ENCODE measurements around the gene NASP. TPM values are rescaled to one million over a fixed set of nuclear protein-coding genes. Genes with fewer than 3 reads are reported as not detected.

NASP gene
- total and polyA plus RNA-seq, 2 experiments from 2014 or later: 294 to 1,039 TPM

- no peak overlapping the region for H2AFZ ChIP-seq
- no peak overlapping the region for H3K4me2 ChIP-seq
- TF ChIP-seq ZNF462 (CRISPR knock-in tag; IDR thresholded peaks at IDR 0.05) (no peak), NANOG (IDR thresholded peaks at IDR 0.05; ENCODE audit: borderline replicate concordance) (no peak), JUNB (IDR thresholded peaks at IDR 0.05; ENCODE audit: unreplicated experiment) (no peak), CREB1 (CRISPR knock-in tag; IDR thresholded peaks at IDR 0.05; ENCODE audit: low read depth) (no peak), STAT1 (IDR thresholded peaks at IDR 0.05; ENCODE audit: unreplicated experiment) (no peak), EZH2phosphoT487 (IDR thresholded peaks at IDR 0.05; ENCODE audit: unreplicated experiment) (no peak), REST (IDR thresholded peaks at IDR 0.05; ENCODE audit: unreplicated experiment) (no peak), ETS1 (IDR thresholded peaks at IDR 0.05) (no peak), ZNF331 (CRISPR knock-in tag; IDR thresholded peaks at IDR 0.05; ENCODE audit: low read depth) (no peak), POLR2AphosphoS5 (IDR thresholded peaks at IDR 0.05; ENCODE audit: low read depth) (no peak), ZNF114 (CRISPR knock-in tag; IDR thresholded peaks at IDR 0.05) (no peak), CTCF (conservative IDR thresholded peaks at IDR 0.05; ENCODE audit: low read depth in 2 of 2) (no peak), EZH2 (IDR thresholded peaks at IDR 0.05; ENCODE audit: low read depth, unreplicated experiment) (no peak)
- H3F3A ChIP-seq (replicated peaks; ENCODE audit: low read depth): no peaks in the 10 kb centered on the region
- peaks cover 22% of the 10 kb centered on the region for H4K20me1 ChIP-seq (replicated peaks; ENCODE audit: insufficient read depth)
- H3K27me3 ChIP-seq (ENCODE audit: insufficient read depth): no peaks in the 10 kb centered on the region
- Mint-ChIP-seq H3K27ac (no peak overlapping the region), H3K4me3 (no peak overlapping the region), H3K9me3 (no peaks in the 10 kb centered on the region; the same call in 2 of the 3 replicates), H3K27me3 (ENCODE audit: insufficient read depth, low read depth, poor library complexity) (no peaks in the 10 kb centered on the region), H3K4me1 (no peaks in the 10 kb centered on the region), H3K36me3 (ENCODE audit: low read depth) (peaks cover 47% of the 10 kb centered on the region)
- peaks cover 30% of the 10 kb centered on the region for H3K36me3 ChIP-seq (ENCODE audit: insufficient read depth)
- H3K4me1 ChIP-seq (ENCODE audit: insufficient read depth): no peaks in the 10 kb centered on the region
- no peak for DNase-seq (ENCODE audit: low spot score)
- no peaks in the 10 kb centered on the region for H3K9me2 ChIP-seq (ENCODE audit: insufficient read depth)
- H3K27ac ChIP-seq (ENCODE audit: low read depth): no peak overlapping the region
- no peak for ATAC-seq
- H3K79me2 ChIP-seq (replicated peaks; ENCODE audit: insufficient read depth): peaks cover 26% of the 10 kb centered on the region
- no peak overlapping the region for H3K4me3 ChIP-seq
Measured at GRCh38 chr1:45644661-45645060, 60.8 kb downstream of the NASP start.
